Vagina (tissue), 2 donors: ENCODE data around the gene TRPV6.

Experiments
- CTCF ChIP-seq, 3 experiments: fragments of 450-650 bp in 2 of 3; fragments of 200-600 bp in 1 of 3; sonication (generic) in 1 of 3; IDR thresholded peaks; one replicate each; pipeline ENCODE4 v1.5.1; 2017 to 2019; ENCODE audit warnings: antibody characterized with exemption in 3 of 3, mild to moderate bottlenecking in 2 of 3, moderate library complexity in 2 of 3
- POLR2AphosphoS5 ChIP-seq, 2 donors: sonication (generic); formaldehyde crosslinking; IDR thresholded peaks; one replicate each; pipeline ENCODE4 v1.9.0; 2017; ENCODE audit warnings: antibody characterized with exemption in 2 of 2, mild to moderate bottlenecking in 2 of 2, low read depth in 1 of 2; ENCODE audit not compliant: insufficient read depth in 1 of 2

DNA sequence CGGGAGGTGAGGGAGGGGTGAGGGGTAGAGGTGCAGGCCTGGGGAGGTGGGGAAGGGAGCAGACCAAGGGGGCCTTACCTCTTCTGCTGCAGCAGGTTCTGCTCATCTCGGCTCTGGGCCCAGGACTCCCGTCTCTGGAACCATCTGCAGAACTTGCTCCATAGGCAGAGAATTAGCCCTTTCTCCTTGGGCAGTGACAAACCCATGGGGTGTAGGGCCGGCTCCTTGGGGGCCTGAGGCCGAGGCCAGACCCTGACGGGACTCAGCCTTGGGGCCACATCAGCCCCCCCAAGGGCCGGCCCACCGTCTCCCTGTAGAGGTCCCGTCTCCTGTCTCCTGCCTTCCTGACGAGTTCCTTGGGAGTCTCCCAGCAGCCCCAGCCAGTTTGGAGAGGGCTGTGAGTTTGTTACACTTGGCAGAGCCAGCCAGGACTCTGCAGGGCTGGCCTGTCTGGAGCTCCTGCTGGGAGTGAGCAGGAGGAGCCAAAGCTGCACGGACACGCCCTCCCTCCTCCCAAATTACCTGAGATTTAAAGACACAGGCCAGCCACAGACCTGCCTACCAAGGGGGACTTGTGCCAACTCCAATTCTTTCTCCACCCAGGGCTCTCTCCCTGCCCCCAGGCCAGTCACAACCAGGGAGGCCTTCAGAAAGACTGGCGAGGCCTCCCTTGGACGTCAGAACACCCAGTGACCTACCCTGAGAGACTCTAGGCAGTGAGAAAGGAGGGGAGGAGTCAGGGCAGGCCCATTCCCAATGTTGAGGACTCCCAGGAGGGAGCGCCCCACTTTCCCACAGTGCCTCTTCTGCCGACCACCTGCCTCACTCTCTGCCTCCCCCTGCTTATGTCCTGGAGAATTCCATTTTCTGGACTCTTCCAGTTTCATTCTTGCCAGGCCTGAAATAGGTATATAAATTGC lies at the start of gene TRPV6:
- no peak for TF ChIP-seq POLR2AphosphoS5 (IDR thresholded peaks at IDR 0.05; ENCODE audit: insufficient read depth in 1 of 2, low read depth in 1 of 2)
- TF ChIP-seq CTCF (IDR thresholded peaks at IDR 0.05) = no peak
